ENCODE data around the gene WDR62.

- TF ChIP-seq CTCF (IDR thresholded peaks at IDR 0.05), result no peak
- no peak for TF ChIP-seq POLR2A (IDR thresholded peaks at IDR 0.05)
Observed at GRCh38 chr19:36086326-36086725, 31.6 kb downstream of the WDR62 start.
